ENCODE data around the gene CRIM1.

The CRIM1 gene

DNA sequence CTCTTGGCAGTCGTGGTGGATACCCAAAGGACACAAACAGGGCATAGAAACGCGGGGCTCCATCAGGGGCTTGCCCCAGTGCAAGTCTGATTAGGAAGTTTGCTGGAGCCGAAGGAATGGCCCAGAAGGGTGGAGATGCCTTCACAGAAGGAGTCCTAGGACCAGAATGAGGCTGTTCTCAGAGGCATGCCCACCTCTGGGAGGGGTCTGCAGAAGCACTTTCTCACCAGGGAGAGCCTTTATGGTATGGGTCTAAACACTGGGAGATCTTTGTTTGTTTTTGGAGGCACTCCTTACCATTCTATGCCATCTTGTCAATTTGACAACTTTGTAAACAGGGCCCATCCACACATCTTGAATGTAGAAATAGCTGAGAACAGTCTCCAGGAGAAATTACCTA, 75.0 kb downstream of the CRIM1 start:
- Histone ChIP-seq H3K27me3 (ENCODE audit: insufficient read depth, low read length, poor library complexity, severe bottlenecking) (no peaks in the 10 kb centered on the region), H3K4me3 (ENCODE audit: low read length, poor library complexity, severe bottlenecking) (no peak overlapping the region), H3K4me2 (ENCODE audit: low read depth, low read length, poor library complexity, severe bottlenecking) (no peak overlapping the region), H3K36me3 (ENCODE audit: insufficient read depth, low read length) (no peaks in the 10 kb centered on the region), H3K9me2 (replicated peaks; ENCODE audit: low read depth, low read length) (no peaks in the 10 kb centered on the region), H3K9me3 (ENCODE audit: insufficient read depth, low read depth, low read length) (no peaks in the 10 kb centered on the region), H3K79me2 (ENCODE audit: insufficient read depth, low read length) (no peaks in the 10 kb centered on the region), H3F3A (ENCODE audit: low read depth) (no peaks in the 10 kb centered on the region), H3K4me1 (ENCODE audit: insufficient read depth, low read length, poor library complexity, severe bottlenecking) (no peaks in the 10 kb centered on the region), H4K20me1 (ENCODE audit: insufficient read depth, low read length, poor library complexity, severe bottlenecking) (no peaks in the 10 kb centered on the region), H3K9ac (ENCODE audit: low read depth, low read length, poor library complexity, severe bottlenecking) (no peak overlapping the region), H2AFZ (ENCODE audit: low read length) (no peak overlapping the region)
- TF ChIP-seq CTCF (conservative IDR thresholded peaks at IDR 0.05; ENCODE audit: low read length) = no peak
- no peak for TF ChIP-seq EZH2phosphoT487 (IDR thresholded peaks at IDR 0.05; ENCODE audit: borderline replicate concordance)

DNA sequence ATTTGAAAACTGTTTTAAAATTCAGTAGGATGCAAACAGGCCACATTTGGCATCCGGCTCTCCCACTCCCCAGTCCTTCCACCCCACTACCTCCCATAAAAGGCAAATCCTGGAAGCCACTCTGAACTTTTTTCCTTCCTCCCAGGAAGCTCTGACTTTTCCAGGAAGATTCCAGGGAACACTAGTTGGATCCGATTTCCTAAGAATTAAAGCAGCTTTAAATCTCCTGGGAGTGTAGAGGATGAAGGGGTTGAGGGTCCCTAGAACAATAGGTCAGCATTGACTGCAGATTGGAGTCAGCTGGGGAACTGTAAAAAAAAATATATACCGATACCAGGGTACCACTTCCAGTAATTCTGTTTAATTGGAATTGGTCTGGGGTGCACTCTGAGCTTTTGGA, 76.9 kb downstream of the CRIM1 start:
- no peak overlapping the region for H3K9ac ChIP-seq (ENCODE audit: low read depth, low read length, poor library complexity, severe bottlenecking)
- no peak for TF ChIP-seq EZH2phosphoT487 (IDR thresholded peaks at IDR 0.05; ENCODE audit: borderline replicate concordance)
- TF ChIP-seq CTCF (conservative IDR thresholded peaks at IDR 0.05; ENCODE audit: low read length) = no peak
- H3K4me1 ChIP-seq (ENCODE audit: insufficient read depth, low read length, poor library complexity, severe bottlenecking) = no peaks in the 10 kb centered on the region
- no peaks in the 10 kb centered on the region for H3K27me3 ChIP-seq (ENCODE audit: insufficient read depth, low read length, poor library complexity, severe bottlenecking)
- H3K4me2 ChIP-seq (ENCODE audit: low read depth, low read length, poor library complexity, severe bottlenecking) = no peak overlapping the region
- no peaks in the 10 kb centered on the region for H3K79me2 ChIP-seq (ENCODE audit: insufficient read depth, low read length)
- H3K4me3 ChIP-seq (ENCODE audit: low read length, poor library complexity, severe bottlenecking) = no peak overlapping the region
- no peaks in the 10 kb centered on the region for H4K20me1 ChIP-seq (ENCODE audit: insufficient read depth, low read length, poor library complexity, severe bottlenecking)
- H3K36me3 ChIP-seq (ENCODE audit: insufficient read depth, low read length) = no peaks in the 10 kb centered on the region
- no peak overlapping the region for H2AFZ ChIP-seq (ENCODE audit: low read length)
- H3K9me3 ChIP-seq (ENCODE audit: insufficient read depth, low read depth, low read length) = no peaks in the 10 kb centered on the region
- H3F3A ChIP-seq (ENCODE audit: low read depth) = no peaks in the 10 kb centered on the region
- H3K9me2 ChIP-seq (replicated peaks; ENCODE audit: low read depth, low read length) = no peaks in the 10 kb centered on the region

DNA sequence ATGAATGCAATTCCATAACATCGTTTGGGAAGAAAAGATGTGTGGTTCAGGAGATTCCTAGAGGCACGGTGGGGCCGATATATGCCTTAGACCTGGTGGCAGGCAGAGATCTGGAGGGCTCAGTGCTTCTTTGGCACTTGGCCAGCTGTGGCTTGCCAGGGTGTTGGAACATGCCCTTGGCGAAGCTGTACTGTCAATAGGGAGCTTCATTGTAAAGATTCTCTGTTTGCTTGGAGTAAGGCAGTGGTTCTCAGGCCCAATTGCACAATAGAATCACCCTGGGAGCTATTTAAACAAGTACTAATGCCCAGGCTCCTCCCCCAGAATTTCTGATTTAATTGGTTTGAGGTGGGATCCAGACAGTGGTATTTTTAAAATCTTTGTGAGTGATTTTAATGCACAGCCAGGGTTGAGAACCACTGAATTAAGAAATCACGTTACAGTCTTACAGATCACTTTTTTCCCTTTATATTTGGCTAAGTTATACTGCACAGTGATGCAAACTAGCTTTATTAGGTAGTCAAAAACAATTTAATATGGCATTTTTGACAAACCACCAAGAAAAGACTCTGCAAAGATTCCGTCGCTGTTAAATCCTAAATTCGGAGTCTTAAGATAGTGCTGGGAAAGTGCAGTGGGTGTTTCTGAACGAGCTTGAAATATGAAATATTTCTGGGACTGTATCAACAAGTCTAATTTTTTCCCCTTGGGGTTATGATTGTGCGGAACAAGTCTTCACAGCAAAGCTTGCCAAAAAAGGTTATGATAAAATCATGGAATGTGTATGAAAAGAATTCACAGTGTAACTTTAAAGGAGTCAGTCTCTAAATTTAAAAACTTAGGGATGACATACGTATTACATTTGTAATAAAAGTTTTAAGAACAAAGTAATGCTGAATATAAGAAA, 78.0 kb downstream of the CRIM1 start:
- Histone ChIP-seq H3K9me2 (replicated peaks; ENCODE audit: low read depth, low read length) (no peaks in the 10 kb centered on the region), H3K79me2 (ENCODE audit: insufficient read depth, low read length) (no peaks in the 10 kb centered on the region), H4K20me1 (ENCODE audit: insufficient read depth, low read length, poor library complexity, severe bottlenecking) (no peaks in the 10 kb centered on the region), H2AFZ (ENCODE audit: low read length) (no peak overlapping the region), H3K4me1 (ENCODE audit: insufficient read depth, low read length, poor library complexity, severe bottlenecking) (no peaks in the 10 kb centered on the region), H3K27me3 (ENCODE audit: insufficient read depth, low read length, poor library complexity, severe bottlenecking) (no peaks in the 10 kb centered on the region), H3K4me2 (ENCODE audit: low read depth, low read length, poor library complexity, severe bottlenecking) (no peak overlapping the region), H3K9ac (ENCODE audit: low read depth, low read length, poor library complexity, severe bottlenecking) (no peak overlapping the region), H3K9me3 (ENCODE audit: insufficient read depth, low read depth, low read length) (no peaks in the 10 kb centered on the region), H3K4me3 (ENCODE audit: low read length, poor library complexity, severe bottlenecking) (no peak overlapping the region), H3F3A (ENCODE audit: low read depth) (no peaks in the 10 kb centered on the region), H3K36me3 (ENCODE audit: insufficient read depth, low read length) (no peaks in the 10 kb centered on the region)
- TF ChIP-seq EZH2phosphoT487 (IDR thresholded peaks at IDR 0.05; ENCODE audit: borderline replicate concordance) (no peak), CTCF (conservative IDR thresholded peaks at IDR 0.05; ENCODE audit: low read length) (no peak)

All from Loucy (cell line).